ENCODE results near the gene CALN1.

CALN1 gene

GRCh38 chr7:71984348-71984747 is 427.8 kb downstream of the CALN1 start:
- no peak overlapping the region for H3K4me2 ChIP-seq (ENCODE audit: low read length, poor library complexity, severe bottlenecking)
- H2BK12ac ChIP-seq (ENCODE audit: low read length in 2 of 2) = no peak overlapping the region
- H3K27ac ChIP-seq (ENCODE audit: low read length, poor library complexity, severe bottlenecking) = no peak overlapping the region
- H3K4ac ChIP-seq (ENCODE audit: low read depth in 1 of 2, low read length in 2 of 2) = no peak overlapping the region
- H3K4me3 ChIP-seq (ENCODE audit: insufficient read depth in 1 of 2, low read depth in 1 of 2, low read length in 2 of 2) = no peak overlapping the region
- no peak overlapping the region for H4K8ac ChIP-seq (ENCODE audit: low read length)
- H4K91ac ChIP-seq (ENCODE audit: low read length) = no peak overlapping the region
- H2BK15ac ChIP-seq (ENCODE audit: low read depth, poor library complexity, severe bottlenecking) = no peak overlapping the region
- H3K79me1 ChIP-seq (replicated peaks; ENCODE audit: low read length, poor library complexity, severe bottlenecking) = no peaks in the 10 kb centered on the region
- H2AFZ ChIP-seq (ENCODE audit: low read depth, low read length) = no peak overlapping the region
- 71% methylated on average over 1 of the region's 2 CpGs for WGBS
- H3K27me3 ChIP-seq (ENCODE audit: control insufficient read depth in 1 of 2, insufficient read depth in 1 of 2, low read length in 2 of 2) = peaks cover 0 to 8% of the 10 kb centered on the region in 2 experiments
- no peak overlapping the region for H2AK5ac ChIP-seq (ENCODE audit: low read length, severe bottlenecking)
- no peaks in the 10 kb centered on the region for H3K4me1 ChIP-seq (ENCODE audit: control insufficient read depth, insufficient read depth, low read depth, low read length)
- no peak for DNase-seq
- no peaks in the 10 kb centered on the region for H3K9me3 ChIP-seq (ENCODE audit: control insufficient read depth, low read length)
- H3K14ac ChIP-seq (ENCODE audit: low read length in 2 of 2) = no peak overlapping the region
- H3K18ac ChIP-seq (ENCODE audit: low read depth in 1 of 2, low read length in 2 of 2) = no peak overlapping the region
- H3K23ac ChIP-seq (ENCODE audit: low read length in 2 of 2) = no peak overlapping the region
- H2BK5ac ChIP-seq (ENCODE audit: low read depth, low read length, poor library complexity, severe bottlenecking) = no peak overlapping the region
- H3K9ac ChIP-seq (ENCODE audit: low read length) = no peak overlapping the region
- no peak overlapping the region for H2BK120ac ChIP-seq (ENCODE audit: low read depth, low read length)
- H3K36me3 ChIP-seq (ENCODE audit: control insufficient read depth in 1 of 2, insufficient read depth in 2 of 2, low read depth in 1 of 2, low read length in 2 of 2) = no peaks in the 10 kb centered on the region

GRCh38 chr7:71982851-71983250 is 429.3 kb downstream of the CALN1 start:
- H2BK15ac ChIP-seq (ENCODE audit: low read depth, poor library complexity, severe bottlenecking) = no peak overlapping the region
- no peak overlapping the region for H3K18ac ChIP-seq (ENCODE audit: low read depth in 1 of 2, low read length in 2 of 2)
- no peak overlapping the region for H3K9ac ChIP-seq (ENCODE audit: low read length)
- H3K4me2 ChIP-seq (ENCODE audit: low read length, poor library complexity, severe bottlenecking) = no peak overlapping the region
- no peaks in the 10 kb centered on the region for H3K4me1 ChIP-seq (ENCODE audit: control insufficient read depth, insufficient read depth, low read depth, low read length)
- peaks cover 0 to 8% of the 10 kb centered on the region in 2 experiments for H3K27me3 ChIP-seq (ENCODE audit: control insufficient read depth in 1 of 2, insufficient read depth in 1 of 2, low read length in 2 of 2)
- no peak for DNase-seq
- WGBS = 55% methylated on average over 4 of the region's 4 CpGs
- no peak overlapping the region for H4K91ac ChIP-seq (ENCODE audit: low read length)
- no peaks in the 10 kb centered on the region for H3K79me1 ChIP-seq (replicated peaks; ENCODE audit: low read length, poor library complexity, severe bottlenecking)
- no peak overlapping the region for H2AK5ac ChIP-seq (ENCODE audit: low read length, severe bottlenecking)
- H2BK120ac ChIP-seq (ENCODE audit: low read depth, low read length) = no peak overlapping the region
- H2AFZ ChIP-seq (ENCODE audit: low read depth, low read length) = no peak overlapping the region
- no peak overlapping the region for H3K14ac ChIP-seq (ENCODE audit: low read length in 2 of 2)
- no peaks in the 10 kb centered on the region for H3K9me3 ChIP-seq (ENCODE audit: control insufficient read depth, low read length)
- H3K27ac ChIP-seq (ENCODE audit: low read length, poor library complexity, severe bottlenecking) = no peak overlapping the region
- H2BK12ac ChIP-seq (ENCODE audit: low read length in 2 of 2) = no peak overlapping the region
- no peak overlapping the region for H3K4me3 ChIP-seq (ENCODE audit: insufficient read depth in 1 of 2, low read depth in 1 of 2, low read length in 2 of 2)
- H2BK5ac ChIP-seq (ENCODE audit: low read depth, low read length, poor library complexity, severe bottlenecking) = no peak overlapping the region
- H4K8ac ChIP-seq (ENCODE audit: low read length) = no peak overlapping the region
- no peak overlapping the region for H3K23ac ChIP-seq (ENCODE audit: low read length in 2 of 2)
- no peaks in the 10 kb centered on the region for H3K36me3 ChIP-seq (ENCODE audit: control insufficient read depth in 1 of 2, insufficient read depth in 2 of 2, low read depth in 1 of 2, low read length in 2 of 2)
- H3K4ac ChIP-seq (ENCODE audit: low read depth in 1 of 2, low read length in 2 of 2) = no peak overlapping the region

GRCh38 chr7:71976645-71977044 is 435.5 kb downstream of the CALN1 start:
- Histone ChIP-seq H3K23ac (ENCODE audit: low read length in 2 of 2) (no peak overlapping the region), H2BK120ac (ENCODE audit: low read depth, low read length) (no peak overlapping the region), H2BK5ac (ENCODE audit: low read depth, low read length, poor library complexity, severe bottlenecking) (no peak overlapping the region), H3K27me3 (ENCODE audit: control insufficient read depth in 1 of 2, insufficient read depth in 1 of 2, low read length in 2 of 2) (no peaks in the 10 kb centered on the region), H3K4me2 (ENCODE audit: low read length, poor library complexity, severe bottlenecking) (no peak overlapping the region), H3K4ac (ENCODE audit: low read depth in 1 of 2, low read length in 2 of 2) (no peak overlapping the region), H3K79me1 (replicated peaks; ENCODE audit: low read length, poor library complexity, severe bottlenecking) (no peaks in the 10 kb centered on the region), H2AK5ac (ENCODE audit: low read length, severe bottlenecking) (no peak overlapping the region), H3K9ac (ENCODE audit: low read length) (no peak overlapping the region), H2BK15ac (ENCODE audit: low read depth, poor library complexity, severe bottlenecking) (no peak overlapping the region), H4K8ac (ENCODE audit: low read length) (no peak overlapping the region), H3K4me3 (ENCODE audit: insufficient read depth in 1 of 2, low read depth in 1 of 2, low read length in 2 of 2) (no peak overlapping the region), H4K91ac (ENCODE audit: low read length) (no peak overlapping the region), H3K18ac (ENCODE audit: low read depth in 1 of 2, low read length in 2 of 2) (no peak overlapping the region), H3K36me3 (ENCODE audit: control insufficient read depth in 1 of 2, insufficient read depth in 2 of 2, low read depth in 1 of 2, low read length in 2 of 2) (no peaks in the 10 kb centered on the region), H2AFZ (ENCODE audit: low read depth, low read length) (no peak overlapping the region), H3K4me1 (ENCODE audit: control insufficient read depth, insufficient read depth, low read depth, low read length) (no peaks in the 10 kb centered on the region), H3K27ac (ENCODE audit: low read length, poor library complexity, severe bottlenecking) (no peak overlapping the region), H2BK12ac (ENCODE audit: low read length in 2 of 2) (no peak overlapping the region), H3K14ac (ENCODE audit: low read length in 2 of 2) (no peak overlapping the region), H3K9me3 (ENCODE audit: control insufficient read depth, low read length) (peaks cover 5% of the 10 kb centered on the region)
- 69% methylated on average over 7 of the region's 7 CpGs for WGBS
- no peak for DNase-seq

GRCh38 chr7:71974611-71975010 is 437.5 kb downstream of the CALN1 start:
- no peak overlapping the region for H3K4me2 ChIP-seq (ENCODE audit: low read length, poor library complexity, severe bottlenecking)
- H3K27me3 ChIP-seq (ENCODE audit: control insufficient read depth in 1 of 2, insufficient read depth in 1 of 2, low read length in 2 of 2) = no peaks in the 10 kb centered on the region
- no peak overlapping the region for H3K23ac ChIP-seq (ENCODE audit: low read length in 2 of 2)
- WGBS = 80% methylated on average over 7 of the region's 7 CpGs
- H3K27ac ChIP-seq (ENCODE audit: low read length, poor library complexity, severe bottlenecking) = no peak overlapping the region
- no peak overlapping the region for H2AK5ac ChIP-seq (ENCODE audit: low read length, severe bottlenecking)
- H2AFZ ChIP-seq (ENCODE audit: low read depth, low read length) = no peak overlapping the region
- H3K9me3 ChIP-seq (ENCODE audit: control insufficient read depth, low read length) = peaks cover 5% of the 10 kb centered on the region
- no peaks in the 10 kb centered on the region for H3K79me1 ChIP-seq (replicated peaks; ENCODE audit: low read length, poor library complexity, severe bottlenecking)
- no peaks in the 10 kb centered on the region for H3K4me1 ChIP-seq (ENCODE audit: control insufficient read depth, insufficient read depth, low read depth, low read length)
- H3K9ac ChIP-seq (ENCODE audit: low read length) = no peak overlapping the region
- H4K91ac ChIP-seq (ENCODE audit: low read length) = no peak overlapping the region
- no peak for DNase-seq
- no peak overlapping the region for H3K4me3 ChIP-seq (ENCODE audit: insufficient read depth in 1 of 2, low read depth in 1 of 2, low read length in 2 of 2)
- no peak overlapping the region for H2BK5ac ChIP-seq (ENCODE audit: low read depth, low read length, poor library complexity, severe bottlenecking)
- no peak overlapping the region for H4K8ac ChIP-seq (ENCODE audit: low read length)
- H2BK12ac ChIP-seq (ENCODE audit: low read length in 2 of 2) = no peak overlapping the region
- no peak overlapping the region for H3K18ac ChIP-seq (ENCODE audit: low read depth in 1 of 2, low read length in 2 of 2)
- no peak overlapping the region for H3K14ac ChIP-seq (ENCODE audit: low read length in 2 of 2)
- H2BK15ac ChIP-seq (ENCODE audit: low read depth, poor library complexity, severe bottlenecking) = no peak overlapping the region
- no peak overlapping the region for H2BK120ac ChIP-seq (ENCODE audit: low read depth, low read length)
- H3K36me3 ChIP-seq (ENCODE audit: control insufficient read depth in 1 of 2, insufficient read depth in 2 of 2, low read depth in 1 of 2, low read length in 2 of 2) = no peaks in the 10 kb centered on the region
- no peak overlapping the region for H3K4ac ChIP-seq (ENCODE audit: low read depth in 1 of 2, low read length in 2 of 2)
